CD14-positive monocyte (primary cell): Measurements from ENCODE around the gene LUC7L. TPM values are rescaled to one million over a fixed set of nuclear protein-coding genes. Genes with fewer than 3 reads are reported as not detected.

Experiments used
- DNase-seq, 3 donors: peaks; one replicate each; pipeline ENCODE4 v3.0.0-alpha.2; 2011 to 2022
- H2AFZ ChIP-seq: 2 replicates; pipeline ENCODE4 v1.6.0; 2012; ENCODE audit warnings: mild to moderate bottlenecking, low read depth, low read length, inconsistent platforms; ENCODE audit not compliant: insufficient read depth, poor library complexity, severe bottlenecking
- H3K27ac ChIP-seq, 2 donors: 1 replicate in 1 of 2; 2 replicates in 1 of 2; pipeline ENCODE4 v1.5.1; 2012 to 2013; ENCODE audit warnings: low read length in 2 of 2, control low read depth in 1 of 2, inconsistent platforms in 1 of 2, low read depth in 1 of 2, mild to moderate bottlenecking in 1 of 2
- H3K27me3 ChIP-seq, 2 donors: one replicate each; pipeline versions ENCODE4 v1.6.0 to v1.6.1; 2011 to 2013; ENCODE audit warnings: low read length in 2 of 2; ENCODE audit not compliant: control insufficient read depth in 2 of 2, insufficient read depth in 2 of 2
- H3K36me3 ChIP-seq, 2 donors: replicated peaks in 1 of 2; 1 replicate in 1 of 2; 2 replicates in 1 of 2; pipeline versions ENCODE4 v1.5.1 to v1.6.1; 2012 to 2013; ENCODE audit warnings: low read length in 2 of 2, control low read depth in 1 of 2, inconsistent platforms in 1 of 2, mild to moderate bottlenecking in 1 of 2; ENCODE audit not compliant: insufficient read depth in 2 of 2, control insufficient read depth in 1 of 2
- H3K4me1 ChIP-seq, 2 donors: 1 replicate in 1 of 2; 2 replicates in 1 of 2; pipeline versions ENCODE4 v1.5.1 to v1.6.1; 2012 to 2013; ENCODE audit warnings: low read length in 2 of 2, control low read depth in 1 of 2, inconsistent platforms in 1 of 2, mild to moderate bottlenecking in 1 of 2, moderate library complexity in 1 of 2; ENCODE audit not compliant: insufficient read depth in 2 of 2, control insufficient read depth in 1 of 2
- H3K4me2 ChIP-seq: replicated peaks from 2 replicates; pipeline ENCODE3; 2012; ENCODE audit warnings: low read length, moderate library complexity, mild to moderate bottlenecking; ENCODE audit not compliant: poor library complexity, severe bottlenecking; ENCODE audit errors: extremely low read depth
- H3K4me3 ChIP-seq, 3 experiments: fragments of 200-600 bp in 1 of 3; sonication (generic) in 1 of 3; replicated peaks in 1 of 3; 1 replicate in 2 of 3; 2 replicates in 1 of 3; pipeline ENCODE4 v1.5.1; 2011 to 2013; ENCODE audit warnings: low read length in 3 of 3, mild to moderate bottlenecking in 3 of 3, control low read depth in 2 of 3, low read depth in 2 of 3, inconsistent platforms in 1 of 3, moderate library complexity in 1 of 3
- H3K79me2 ChIP-seq: 2 replicates; pipeline ENCODE4 v1.6.0; 2012; ENCODE audit warnings: mild to moderate bottlenecking, control low read depth, inconsistent platforms, low read length, moderate library complexity; ENCODE audit not compliant: insufficient read depth
- H3K9ac ChIP-seq: 2 replicates; pipeline ENCODE4 v1.6.0; 2017; ENCODE audit warnings: low read length, mild to moderate bottlenecking; ENCODE audit not compliant: insufficient read depth, poor library complexity, severe bottlenecking
- H3K9me3 ChIP-seq, 2 donors: replicated peaks in 1 of 2; 1 replicate in 1 of 2; 2 replicates in 1 of 2; pipeline versions ENCODE4 v1.5.1 to v1.6.1; 2012 to 2013; ENCODE audit warnings: low read length in 2 of 2, control low read depth in 1 of 2; ENCODE audit not compliant: control insufficient read depth in 1 of 2, insufficient read depth in 1 of 2
- H4K20me1 ChIP-seq: 2 replicates; pipeline ENCODE4 v1.6.0; 2012; ENCODE audit warnings: mild to moderate bottlenecking, low read length, control low read depth, moderate library complexity; ENCODE audit not compliant: insufficient read depth
- H3K27ac Mint-ChIP-seq, 7 donors: one replicate each; pipeline ENCODE4 v1.8.0; 2020; ENCODE audit warnings: mild to moderate bottlenecking in 7 of 7, mixed read lengths in 7 of 7, moderate library complexity in 6 of 7, inconsistent platforms in 2 of 7
- H3K27me3 Mint-ChIP-seq, 3 donors: one replicate each; pipeline ENCODE4 v1.8.0; 2021 to 2022; ENCODE audit warnings: low read depth in 3 of 3, mild to moderate bottlenecking in 3 of 3, mixed read lengths in 3 of 3, moderate library complexity in 3 of 3, inconsistent platforms in 1 of 3
- H3K36me3 Mint-ChIP-seq, 2 donors: one replicate each; pipeline ENCODE4 v1.8.0; 2020; ENCODE audit warnings: mixed read lengths in 2 of 2, inconsistent platforms in 1 of 2, mild to moderate bottlenecking in 1 of 2
- H3K4me1 Mint-ChIP-seq: one replicate; pipeline ENCODE4 v1.8.0; 2020; ENCODE audit warnings: mild to moderate bottlenecking, mixed read lengths
- H3K4me3 Mint-ChIP-seq, 2 donors: one replicate each; pipeline ENCODE4 v1.8.0; 2020; ENCODE audit warnings: mild to moderate bottlenecking in 2 of 2, mixed read lengths in 2 of 2, moderate library complexity in 1 of 2
- H3K9me3 Mint-ChIP-seq, 7 donors: one replicate each; pipeline ENCODE4 v1.8.0; 2020 to 2022; ENCODE audit warnings: mixed read lengths in 7 of 7, mild to moderate bottlenecking in 6 of 7, moderate library complexity in 6 of 7, inconsistent platforms in 2 of 7
- WGBS: methylation state at CpG from one replicate; pipeline ENCODE4 v1.1.5; 2013; ENCODE audit warnings: missing lambda C conversion rate; ENCODE audit not compliant: insufficient coverage; 5-methylcytosine and 5-hydroxymethylcytosine counted together
- intact Hi-C, 2 donors: fragments of 100-400 bp; cut with micrococcal nuclease; formaldehyde crosslinking; loops; one replicate each; pipeline versions ENCODE4 v1.15.0 to v1.15.1; 2023
- polyA plus RNA-seq, 3 donors: library from polyadenylated mRNA; depleted of rRNA in 1 of 3; unstranded in 2 of 3; stranded (reverse) in 1 of 3; fragments of 300-500 nt in 2 of 3; fragments of >200 nt in 1 of 3; fragmentation: Illumina TruSeq in 2 of 3; gene quantifications; 1 replicate in 2 of 3; 2 replicates in 1 of 3; pipeline ENCODE4 v1.2.3, GENCODE V29; 2012 to 2021
- TF ChIP-seq, protein P1 (sequence below): fragments of 200-600 bp; IDR thresholded peaks from one replicate; pipeline ENCODE4 v1.8.0; 2022; ENCODE audit warnings: antibody characterized with exemption, mild to moderate bottlenecking

The LUC7L gene
- polyA plus RNA-seq, 3 donors = 4.0 to 109 (median 4.6) TPM

DNA sequence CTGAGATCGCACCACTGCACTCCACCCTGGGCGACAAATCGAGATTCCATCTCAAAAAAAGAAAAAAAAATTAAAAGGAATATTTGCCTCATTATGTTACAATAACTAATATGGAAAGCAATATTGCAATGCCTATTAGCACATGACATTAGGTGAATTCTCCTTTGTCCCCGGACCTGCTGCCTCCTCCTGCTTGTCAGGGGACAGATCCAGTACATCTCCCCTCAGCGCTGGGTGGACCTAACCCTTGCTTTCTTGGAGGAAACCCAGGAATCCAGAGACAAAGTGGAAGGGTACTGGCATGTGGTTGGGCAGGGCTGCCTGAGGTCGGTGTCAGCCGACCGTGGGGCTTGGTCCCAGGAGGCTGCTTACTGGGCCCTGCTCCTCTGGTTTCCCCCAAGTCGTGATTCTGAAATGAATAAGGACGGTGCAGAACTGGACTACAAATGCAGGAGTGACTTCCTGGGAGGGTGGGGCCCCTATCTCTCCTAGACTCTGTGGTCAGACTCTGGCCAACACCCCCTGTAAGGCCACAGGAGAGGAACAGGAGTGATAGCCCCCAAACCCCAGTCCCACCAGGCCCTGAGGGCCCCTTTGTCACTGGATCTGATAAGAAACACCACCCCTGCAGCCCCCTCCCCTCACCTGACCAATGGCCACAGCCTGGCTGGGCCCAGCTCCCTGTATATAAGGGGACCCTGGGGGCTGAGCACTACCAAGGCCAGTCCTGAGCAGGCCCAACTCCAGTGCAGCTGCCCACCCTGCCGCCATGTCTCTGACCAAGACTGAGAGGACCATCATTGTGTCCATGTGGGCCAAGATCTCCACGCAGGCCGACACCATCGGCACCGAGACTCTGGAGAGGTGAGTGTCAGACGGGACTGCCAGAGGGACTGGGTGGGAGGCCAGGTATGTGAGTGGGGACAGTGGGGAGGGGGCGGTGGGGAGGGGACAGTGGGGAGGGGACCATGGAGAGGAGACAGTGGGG is 76.8 kb downstream of the LUC7L start, which contains the start of gene HBZ:
Gene HBZ (plus strand): TSS at position 504 of the 988 bp plus-strand sequence. CDS start 266 bp downstream, at position 770.
- peaks cover 55 to 82% (median 57%) of the 10 kb centered on the region in 3 donors for H3K27me3 Mint-ChIP-seq
- Histone ChIP-seq H3K9me3 (peaks cover 0 to 3% of the 10 kb centered on the region in 2 donors), H3K27me3 (peaks cover 18 to 50% of the 10 kb centered on the region in 2 donors), H3K36me3 (no peaks in the 10 kb centered on the region), H3K4me2 (no peak within 1 kb of the TSS), H2AFZ (no peak within 1 kb of the TSS), H3K79me2 (no peaks in the 10 kb centered on the region), H3K4me1 (peaks cover 9% of the 10 kb centered on the region in 2 donors), H3K27ac (no peak within 1 kb of the TSS), H3K9ac (no peak within 1 kb of the TSS), H4K20me1 (no peaks in the 10 kb centered on the region), H3K4me3 (no peak within 1 kb of the TSS)
- intact Hi-C loops = no loop called here
- TF ChIP-seq, protein P1, sequence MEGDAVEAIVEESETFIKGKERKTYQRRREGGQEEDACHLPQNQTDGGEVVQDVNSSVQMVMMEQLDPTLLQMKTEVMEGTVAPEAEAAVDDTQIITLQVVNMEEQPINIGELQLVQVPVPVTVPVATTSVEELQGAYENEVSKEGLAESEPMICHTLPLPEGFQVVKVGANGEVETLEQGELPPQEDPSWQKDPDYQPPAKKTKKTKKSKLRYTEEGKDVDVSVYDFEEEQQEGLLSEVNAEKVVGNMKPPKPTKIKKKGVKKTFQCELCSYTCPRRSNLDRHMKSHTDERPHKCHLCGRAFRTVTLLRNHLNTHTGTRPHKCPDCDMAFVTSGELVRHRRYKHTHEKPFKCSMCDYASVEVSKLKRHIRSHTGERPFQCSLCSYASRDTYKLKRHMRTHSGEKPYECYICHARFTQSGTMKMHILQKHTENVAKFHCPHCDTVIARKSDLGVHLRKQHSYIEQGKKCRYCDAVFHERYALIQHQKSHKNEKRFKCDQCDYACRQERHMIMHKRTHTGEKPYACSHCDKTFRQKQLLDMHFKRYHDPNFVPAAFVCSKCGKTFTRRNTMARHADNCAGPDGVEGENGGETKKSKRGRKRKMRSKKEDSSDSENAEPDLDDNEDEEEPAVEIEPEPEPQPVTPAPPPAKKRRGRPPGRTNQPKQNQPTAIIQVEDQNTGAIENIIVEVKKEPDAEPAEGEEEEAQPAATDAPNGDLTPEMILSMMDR = no peak
- H3K9me3 Mint-ChIP-seq = peaks cover 0 to 5% (median 3%) of the 10 kb centered on the region in 7 donors
- H3K4me3 Mint-ChIP-seq = peak within 1 kb of the TSS in 1 of 2 donors; percentile 35
- 93% methylated on average over 4 of the region's 17 CpGs for WGBS
- DNase-seq = no peak
- H3K36me3 Mint-ChIP-seq = peaks cover 5% of the 10 kb centered on the region in 2 donors
- H3K27ac Mint-ChIP-seq = peak within 1 kb of the TSS in 1 of 7 donors; percentile 43
- peaks cover 8% of the 10 kb centered on the region for H3K4me1 Mint-ChIP-seq

DNA sequence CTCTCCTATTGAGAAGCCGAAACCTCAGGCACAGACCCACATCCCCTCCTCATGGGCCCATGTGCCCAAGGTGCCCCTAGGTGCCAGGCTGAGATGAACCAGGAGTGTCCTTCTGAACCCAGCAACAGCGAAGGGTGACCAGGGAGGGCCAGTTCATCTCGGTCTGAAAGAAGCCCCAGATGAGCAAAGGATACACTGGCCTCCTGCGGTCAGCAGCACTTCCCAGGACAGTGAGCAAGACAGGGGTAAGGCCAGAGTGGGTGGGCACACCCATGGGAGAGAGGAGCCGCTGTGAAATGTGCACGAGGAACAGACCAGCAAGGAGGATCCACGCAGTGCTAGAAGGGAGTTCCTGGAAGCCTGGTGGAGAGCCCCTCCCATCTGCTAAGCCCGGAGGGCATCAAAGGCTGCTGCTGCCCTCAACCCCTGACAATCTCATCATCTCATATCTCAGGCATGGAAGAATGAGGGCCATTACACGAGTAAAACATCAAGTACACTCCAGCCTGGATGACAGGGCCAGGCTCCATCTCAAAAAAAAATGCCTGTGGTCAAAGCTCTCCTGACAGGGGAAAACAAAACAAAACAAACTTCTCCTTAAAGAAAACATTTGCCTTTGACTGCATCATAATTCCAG is 80.1 kb downstream of the LUC7L start:
- intact Hi-C loops = no loop called here
- Histone ChIP-seq H4K20me1 (no peaks in the 10 kb centered on the region), H3K27ac (no peak overlapping the region), H3K4me3 (no peak overlapping the region), H3K36me3 (no peaks in the 10 kb centered on the region), H2AFZ (no peak overlapping the region), H3K79me2 (no peaks in the 10 kb centered on the region), H3K4me2 (no peak overlapping the region), H3K9me3 (no peaks in the 10 kb centered on the region), H3K9ac (no peak overlapping the region), H3K4me1 (peaks cover under 1% of the 10 kb centered on the region in 2 donors), H3K27me3 (peaks cover 2 to 24% of the 10 kb centered on the region in 2 donors)
- peaks cover under 1% of the 10 kb centered on the region for H3K4me1 Mint-ChIP-seq
- H3K4me3 Mint-ChIP-seq = no peak overlapping the region
- H3K9me3 Mint-ChIP-seq = peaks cover 0 to 2% (median 0%) of the 10 kb centered on the region in 7 donors
- TF ChIP-seq, protein P1 = no peak
- peaks cover 34 to 58% (median 35%) of the 10 kb centered on the region in 3 donors for H3K27me3 Mint-ChIP-seq
- H3K27ac Mint-ChIP-seq = no peak overlapping the region
- WGBS = 61% methylated on average over 9 of the region's 9 CpGs
- no peak for DNase-seq
- H3K36me3 Mint-ChIP-seq = no peaks in the 10 kb centered on the region
